ENCODE measurements around the gene ITLN2. TPM values are rescaled to one million over a fixed set of nuclear protein-coding genes. Genes with fewer than 3 reads are reported as not detected.
A peak's percentile ranks its signal among the peaks of the same experiment; 100 is the strongest.

ITLN2 gene
- total and polyA plus RNA-seq, 2 of the 8 experiments (the other 6 are each of a cell fraction or from before 2014, with no cell fraction given): 4.7 to 6.3 TPM

GRCh38 chr1:160911925-160912324, 42.7 kb downstream of the ITLN2 start:
- no peak overlapping the region for H4K8ac ChIP-seq (ENCODE audit: extremely low read depth, insufficient read depth, low read length)
- H3K4me1 ChIP-seq (replicated peaks in 1 of 4; ENCODE audit: control insufficient read depth in 3 of 4, insufficient read depth in 4 of 4, low read length in 3 of 4): peaks cover 0 to 7% (median 0%) of the 10 kb centered on the region in 4 experiments; a peak in 2 of 7 replicates
- ChIA-PET POLR2A (ENCODE audit: partially characterized antibody) (interaction anchor here (0.7 to 1.0 kb wide), 3 partner anchors 81 to 220 kb away, joined by 3 to 4 read pairs (median 3); no protein-coding TSS in a partner anchor), CTCF (ENCODE audit: partially characterized antibody) (interaction anchor here (0.7 to 5.9 kb wide), 5 partner anchors 41 to 144 kb away, joined by 3 to 43 read pairs (median 3); partner anchors contain the start of gene ITLN2)
- no peaks in the 10 kb centered on the region for H3K79me1 ChIP-seq (ENCODE audit: low read depth, low read length)
- no peaks in the 10 kb centered on the region for H3K23me2 ChIP-seq (ENCODE audit: low read depth, low read length)
- H3K9me3 ChIP-seq (ENCODE audit: insufficient read depth in 2 of 2, low read depth in 1 of 2, low read length in 1 of 2): no peaks in the 10 kb centered on the region
- no peak overlapping the region for H2BK20ac ChIP-seq (ENCODE audit: low read length)
- H2BK15ac ChIP-seq (ENCODE audit: low read length): no peak overlapping the region
- H4K20me1 ChIP-seq (replicated peaks in 1 of 2; ENCODE audit: control insufficient read depth in 1 of 2, insufficient read depth in 2 of 2, low read length in 2 of 2): no peaks in the 10 kb centered on the region
- H3K27me3 ChIP-seq (replicated peaks in 1 of 4; ENCODE audit: control insufficient read depth in 3 of 4, extremely low read depth in 1 of 4, insufficient read depth in 3 of 4, low read length in 3 of 4): no peaks in the 10 kb centered on the region
- H3K56ac ChIP-seq (replicated peaks; ENCODE audit: insufficient read length, low read depth, low read length): no peak overlapping the region
- H3K18ac ChIP-seq (ENCODE audit: extremely low read depth, low read length): no peak overlapping the region
- TF ChIP-seq CHD1 (IDR thresholded peaks at IDR 0.05; ENCODE audit: low read depth, low read length) (no peak), CTBP2 (IDR thresholded peaks at IDR 0.05; ENCODE audit: borderline replicate concordance, insufficient read depth, insufficient read length, low read length) (no peak), GABPA (IDR thresholded peaks at IDR 0.05; ENCODE audit: borderline replicate concordance, insufficient read depth, low read length) (no peak), CBX5 (IDR thresholded peaks at IDR 0.05; ENCODE audit: low read depth, low read length) (no peak), POLR2AphosphoS5 (IDR thresholded peaks at IDR 0.05; ENCODE audit: low read depth, low read length) (no peak), GTF2F1 (IDR thresholded peaks at IDR 0.05; ENCODE audit: borderline replicate concordance, low read depth, low read length) (no peak), TCF12 (IDR thresholded peaks at IDR 0.05; ENCODE audit: low read depth, low read length) (no peak)
- no peak overlapping the region for H2BK5ac ChIP-seq (ENCODE audit: low read depth, low read length)
- H2AK5ac ChIP-seq (ENCODE audit: low read depth, low read length): no peak overlapping the region
- DNase-seq (ENCODE audit: low read depth in 1 of 2, low spot score in 2 of 2): no peak
- no peaks in the 10 kb centered on the region for H3K36me3 ChIP-seq (ENCODE audit: control insufficient read depth in 2 of 4, insufficient read depth in 4 of 4, low read length in 3 of 4)
- no peak overlapping the region for H3K9ac ChIP-seq (replicated peaks in 1 of 4; ENCODE audit: extremely low read depth in 1 of 4, low read depth in 3 of 4, low read length in 3 of 4)
- H3K4me2 ChIP-seq (ENCODE audit: insufficient read depth in 1 of 2, low read depth in 2 of 2, low read length in 2 of 2): no peak overlapping the region
- WGBS, 2 experiments (ENCODE audit: extremely low coverage in 1 of 2, insufficient coverage in 1 of 2, insufficient read length in 1 of 2, insufficient replicate concordance in 2 of 2, low coverage in 1 of 2, low lambda C conversion rate in 2 of 2, missing lambda C conversion rate in 1 of 2): 88 to 100% methylated on average over 1 to 2 of the region's 2 CpGs
- no peak overlapping the region for H2BK12ac ChIP-seq (ENCODE audit: low read depth, low read length)
- no peak overlapping the region for H2BK120ac ChIP-seq (replicated peaks; ENCODE audit: low read depth, low read length)
- no peak overlapping the region for H3K23ac ChIP-seq (ENCODE audit: insufficient read length)
- no peak overlapping the region for H3K27ac ChIP-seq (ENCODE audit: low read depth, low read length)
- no peak overlapping the region for H3K14ac ChIP-seq (ENCODE audit: insufficient read length)
- FAIRE-seq: no peak
- no peak overlapping the region for H4K91ac ChIP-seq (replicated peaks; ENCODE audit: insufficient read length, low read length)
- peak overlapping the region; percentile 54 for H2AFZ ChIP-seq (ENCODE audit: low read length)
- H3K79me2 ChIP-seq (ENCODE audit: control insufficient read depth in 1 of 2, insufficient read depth in 2 of 2, low read length in 2 of 2): no peaks in the 10 kb centered on the region
- no peak overlapping the region for H3K4me3 ChIP-seq (ENCODE audit: extremely low read depth in 1 of 4, insufficient read depth in 2 of 4, low read depth in 3 of 4, low read length in 4 of 4)
- H4K5ac ChIP-seq (ENCODE audit: insufficient read length, low read depth, low read length): no peak overlapping the region
- no peak overlapping the region for H3K4ac ChIP-seq (replicated peaks; ENCODE audit: insufficient read length, low read depth, low read length)

All from H1 (cell line).